ENCODE data around the gene MRPS27. TPM values are rescaled to one million over a fixed set of nuclear protein-coding genes. Genes with fewer than 3 reads are reported as not detected.
A peak's percentile ranks its signal among the peaks of the same experiment; 100 is the strongest.
"Not testable (repeated sequence)": the region's sequence is repeated elsewhere in the genome, so short reads cannot be mapped to it uniquely, and the experiment has no call there.

MRPS27 gene
- total RNA-seq, 1 donor from 2014 or later, result 57.7 TPM

GRCh38 chr5:72328172-72328571 is 8.1 kb upstream of the MRPS27 start:
- H3K36me3 Mint-ChIP-seq (ENCODE audit: unreplicated experiment), result peaks cover 52% of the 10 kb centered on the region
- H3K9me3 Mint-ChIP-seq (ENCODE audit: unreplicated experiment), result no peaks in the 10 kb centered on the region
- DNase-seq (ENCODE audit: extremely low spot score, unreplicated experiment), result no peak
- no peaks in the 10 kb centered on the region for H3K27me3 Mint-ChIP-seq (ENCODE audit: unreplicated experiment)
- H3K4me1 Mint-ChIP-seq (ENCODE audit: unreplicated experiment), result peaks cover 2% of the 10 kb centered on the region
- no peak overlapping the region for H3K27ac Mint-ChIP-seq (ENCODE audit: unreplicated experiment)
- H3K4me3 Mint-ChIP-seq (ENCODE audit: unreplicated experiment), result no peak overlapping the region
- TF ChIP-seq, protein P1, sequence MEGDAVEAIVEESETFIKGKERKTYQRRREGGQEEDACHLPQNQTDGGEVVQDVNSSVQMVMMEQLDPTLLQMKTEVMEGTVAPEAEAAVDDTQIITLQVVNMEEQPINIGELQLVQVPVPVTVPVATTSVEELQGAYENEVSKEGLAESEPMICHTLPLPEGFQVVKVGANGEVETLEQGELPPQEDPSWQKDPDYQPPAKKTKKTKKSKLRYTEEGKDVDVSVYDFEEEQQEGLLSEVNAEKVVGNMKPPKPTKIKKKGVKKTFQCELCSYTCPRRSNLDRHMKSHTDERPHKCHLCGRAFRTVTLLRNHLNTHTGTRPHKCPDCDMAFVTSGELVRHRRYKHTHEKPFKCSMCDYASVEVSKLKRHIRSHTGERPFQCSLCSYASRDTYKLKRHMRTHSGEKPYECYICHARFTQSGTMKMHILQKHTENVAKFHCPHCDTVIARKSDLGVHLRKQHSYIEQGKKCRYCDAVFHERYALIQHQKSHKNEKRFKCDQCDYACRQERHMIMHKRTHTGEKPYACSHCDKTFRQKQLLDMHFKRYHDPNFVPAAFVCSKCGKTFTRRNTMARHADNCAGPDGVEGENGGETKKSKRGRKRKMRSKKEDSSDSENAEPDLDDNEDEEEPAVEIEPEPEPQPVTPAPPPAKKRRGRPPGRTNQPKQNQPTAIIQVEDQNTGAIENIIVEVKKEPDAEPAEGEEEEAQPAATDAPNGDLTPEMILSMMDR (IDR thresholded peaks at IDR 0.05), result no peak

GRCh38 chr5:72326306-72326649 is 6.2 kb upstream of the MRPS27 start:
- TF ChIP-seq, protein P1 (IDR thresholded peaks at IDR 0.05), result no peak
- DNase-seq (ENCODE audit: extremely low spot score, unreplicated experiment), result no peak
- Mint-ChIP-seq H3K9me3 (ENCODE audit: unreplicated experiment) (no peaks in the 10 kb centered on the region), H3K4me1 (ENCODE audit: unreplicated experiment) (peaks cover 2% of the 10 kb centered on the region), H3K27ac (ENCODE audit: unreplicated experiment) (no peak overlapping the region), H3K36me3 (ENCODE audit: unreplicated experiment) (peaks cover 52% of the 10 kb centered on the region), H3K27me3 (ENCODE audit: unreplicated experiment) (no peaks in the 10 kb centered on the region), H3K4me3 (ENCODE audit: unreplicated experiment) (no peak overlapping the region)

DNA sequence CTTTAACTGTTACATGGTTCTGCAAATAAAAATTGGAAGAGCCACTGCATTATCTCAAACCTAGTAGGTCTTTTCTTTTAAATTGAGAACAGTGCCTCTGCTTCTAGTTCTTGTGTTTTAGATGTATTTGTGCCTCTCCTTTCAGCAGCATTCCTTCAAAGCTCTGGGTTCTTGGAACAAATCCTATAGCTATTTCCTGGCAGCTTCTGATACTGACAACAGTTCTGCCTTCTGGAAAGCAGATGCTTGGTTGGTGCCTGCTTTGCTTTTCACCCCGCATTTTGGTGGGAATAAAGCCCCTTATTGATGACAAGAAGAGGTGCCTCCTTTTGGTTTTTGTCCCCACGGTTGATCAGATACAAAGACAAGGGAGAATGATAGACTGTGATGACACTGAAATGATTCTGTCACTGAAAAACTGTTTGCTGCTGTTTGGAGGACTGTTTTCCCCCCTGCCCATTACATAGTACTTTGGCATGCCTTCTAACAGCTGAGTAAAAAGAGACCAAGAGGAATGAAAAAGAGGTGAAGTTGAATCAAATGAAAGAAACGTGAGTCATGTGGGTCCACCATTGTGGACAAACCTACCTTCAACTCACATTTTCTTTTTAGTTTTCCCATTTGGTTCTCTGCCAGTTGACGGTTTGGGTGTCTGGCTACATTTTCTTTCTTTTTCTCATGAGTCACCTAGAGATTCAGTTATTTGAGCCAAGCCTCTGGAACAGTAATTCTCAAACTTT is 5.7 kb upstream of the MRPS27 start:
- H3K4me1 Mint-ChIP-seq (ENCODE audit: unreplicated experiment), result peaks cover 6% of the 10 kb centered on the region
- H3K4me3 Mint-ChIP-seq (ENCODE audit: unreplicated experiment), result no peak overlapping the region
- no peak for DNase-seq (ENCODE audit: extremely low spot score, unreplicated experiment)
- H3K9me3 Mint-ChIP-seq (ENCODE audit: unreplicated experiment), result no peaks in the 10 kb centered on the region
- H3K27me3 Mint-ChIP-seq (ENCODE audit: unreplicated experiment), result no peaks in the 10 kb centered on the region
- H3K36me3 Mint-ChIP-seq (ENCODE audit: unreplicated experiment), result peaks cover 46% of the 10 kb centered on the region
- H3K27ac Mint-ChIP-seq (ENCODE audit: unreplicated experiment), result no peak overlapping the region
- TF ChIP-seq, protein P1 (IDR thresholded peaks at IDR 0.05), result no peak

GRCh38 chr5:72324189-72324825 is 4.3 kb upstream of the MRPS27 start:
- Mint-ChIP-seq H3K27ac (ENCODE audit: unreplicated experiment) (no peak overlapping the region), H3K4me3 (ENCODE audit: unreplicated experiment) (no peak overlapping the region), H3K4me1 (ENCODE audit: unreplicated experiment) (peaks cover 10% of the 10 kb centered on the region), H3K36me3 (ENCODE audit: unreplicated experiment) (peaks cover 38% of the 10 kb centered on the region), H3K9me3 (ENCODE audit: unreplicated experiment) (no peaks in the 10 kb centered on the region), H3K27me3 (ENCODE audit: unreplicated experiment) (no peaks in the 10 kb centered on the region)
- TF ChIP-seq, protein P1 (IDR thresholded peaks at IDR 0.05), result no peak
- no peak for DNase-seq (ENCODE audit: extremely low spot score, unreplicated experiment)

DNA sequence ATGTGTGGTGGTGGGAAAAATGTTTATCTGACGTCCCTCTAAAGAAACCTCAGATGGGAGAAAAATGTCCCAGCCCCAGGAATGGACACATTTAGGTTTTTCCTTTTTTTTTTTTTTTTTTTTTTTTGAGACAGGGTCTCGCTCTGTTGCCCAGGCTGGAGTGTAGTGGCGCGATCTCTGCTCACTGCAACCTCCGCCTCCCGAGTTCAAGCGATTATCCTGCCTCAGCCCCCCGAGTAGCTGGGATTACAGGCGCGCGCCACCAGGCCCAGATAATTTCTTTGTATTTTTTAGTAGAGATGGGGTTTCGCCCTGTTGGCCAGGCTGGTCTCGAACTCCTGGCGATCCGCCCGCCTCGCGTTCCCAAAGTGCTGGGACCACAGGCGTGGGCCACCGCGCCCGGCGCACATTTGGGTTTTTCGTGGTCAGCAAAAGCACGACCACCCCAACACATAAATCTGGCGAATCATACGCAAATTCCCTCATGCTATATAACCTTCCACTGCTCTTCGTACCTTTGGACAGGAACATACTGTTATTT is 535 bp downstream of the MRPS27 start:
- H3K4me1 Mint-ChIP-seq (ENCODE audit: unreplicated experiment), result peaks cover 28% of the 10 kb centered on the region
- not testable (repeated sequence) for DNase-seq (ENCODE audit: extremely low spot score, unreplicated experiment); H3K9me3 Mint-ChIP-seq (ENCODE audit: unreplicated experiment); H3K27me3 Mint-ChIP-seq (ENCODE audit: unreplicated experiment)
- peak overlapping the region; percentile 92 for H3K4me3 Mint-ChIP-seq (ENCODE audit: unreplicated experiment)
- peak overlapping the region; percentile 90 for H3K27ac Mint-ChIP-seq (ENCODE audit: unreplicated experiment)
- peaks cover 15% of the 10 kb centered on the region for H3K36me3 Mint-ChIP-seq (ENCODE audit: unreplicated experiment)

All from osteocyte (in vitro differentiated cells).